HCT116 (cell line): ENCODE measurements around the gene CNOT2.

Experiments used
- CTCF ChIP-seq, 3 experiments: fragments of 200-600 bp in 1 of 3; sonication (generic) in 1 of 3; IDR thresholded peaks in 2 of 3; conservative IDR thresholded peaks in 1 of 3; 2 replicates each; pipeline ENCODE4 v1.5.1; 2012 to 2017; ENCODE audit warnings: low read depth in 2 of 3, low read length in 2 of 3, antibody characterized with exemption in 1 of 3, borderline replicate concordance in 1 of 3, control low read depth in 1 of 3, mild to moderate bottlenecking in 1 of 3, mixed read lengths in 1 of 3, mixed run types in 1 of 3, moderate library complexity in 1 of 3; ENCODE audit not compliant: insufficient read depth in 1 of 3
- REST ChIP-seq: IDR thresholded peaks from 2 replicates; pipeline ENCODE4 v1.6.1; 2012; ENCODE audit warnings: low read depth
- SIN3A ChIP-seq: IDR thresholded peaks from 2 replicates; pipeline ENCODE4 v1.6.1; 2012; ENCODE audit warnings: low read depth

GRCh38 chr12:70221626-70222025 lies 21.6 kb upstream of the CNOT2 start:
- TF ChIP-seq CTCF (IDR thresholded peaks at IDR 0.05 in 2 of 3, conservative IDR thresholded peaks at IDR 0.05 in 1 of 3; ENCODE audit: borderline replicate concordance in 1 of 3, insufficient read depth in 1 of 3, low read depth in 2 of 3, low read length in 2 of 3) (no peak), SIN3A (no peak), REST (no peak)
